Measurements from ENCODE around the gene NDUFA13.

DNA sequence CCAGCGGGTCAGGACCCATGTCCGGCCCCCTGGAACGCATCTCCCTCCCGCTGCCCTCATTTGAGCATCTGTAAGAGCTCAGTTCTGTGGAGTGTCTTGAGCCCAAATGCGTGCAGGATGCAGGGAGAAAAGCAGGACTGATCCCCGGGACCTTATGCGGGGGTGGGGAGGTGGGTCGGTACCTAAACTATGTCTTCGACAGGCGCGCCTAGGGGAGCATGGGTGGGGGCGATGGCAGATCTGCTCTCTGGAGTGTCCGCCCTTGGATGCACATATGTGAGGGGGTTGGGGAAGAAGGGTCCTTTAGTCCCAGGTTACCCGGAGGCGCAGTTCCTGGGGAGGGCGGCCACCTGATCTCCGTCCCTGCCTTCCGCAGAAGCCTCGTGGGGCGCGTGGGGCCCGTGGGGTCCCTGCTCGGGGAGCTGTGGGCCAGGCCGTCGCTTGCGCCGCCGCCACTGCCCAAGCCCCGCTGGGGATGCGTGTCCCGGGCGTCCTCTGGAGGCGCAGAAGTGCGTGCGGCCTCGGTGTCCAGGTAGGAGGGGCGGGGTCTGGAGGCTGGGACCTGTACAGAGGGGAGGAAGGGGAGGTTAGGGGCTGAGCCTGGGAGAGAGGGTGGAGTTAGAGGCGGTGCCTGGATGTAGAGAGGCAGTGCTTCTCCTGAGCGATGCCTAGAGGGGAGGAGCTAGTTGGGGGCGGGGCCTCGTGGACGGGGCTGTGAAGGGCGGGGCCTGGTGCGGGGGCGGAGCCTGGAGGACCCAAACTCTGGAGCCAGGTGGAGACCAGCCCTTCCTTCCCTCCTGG lies 24.9 kb downstream of the NDUFA13 start:
- TF ChIP-seq, protein P1, sequence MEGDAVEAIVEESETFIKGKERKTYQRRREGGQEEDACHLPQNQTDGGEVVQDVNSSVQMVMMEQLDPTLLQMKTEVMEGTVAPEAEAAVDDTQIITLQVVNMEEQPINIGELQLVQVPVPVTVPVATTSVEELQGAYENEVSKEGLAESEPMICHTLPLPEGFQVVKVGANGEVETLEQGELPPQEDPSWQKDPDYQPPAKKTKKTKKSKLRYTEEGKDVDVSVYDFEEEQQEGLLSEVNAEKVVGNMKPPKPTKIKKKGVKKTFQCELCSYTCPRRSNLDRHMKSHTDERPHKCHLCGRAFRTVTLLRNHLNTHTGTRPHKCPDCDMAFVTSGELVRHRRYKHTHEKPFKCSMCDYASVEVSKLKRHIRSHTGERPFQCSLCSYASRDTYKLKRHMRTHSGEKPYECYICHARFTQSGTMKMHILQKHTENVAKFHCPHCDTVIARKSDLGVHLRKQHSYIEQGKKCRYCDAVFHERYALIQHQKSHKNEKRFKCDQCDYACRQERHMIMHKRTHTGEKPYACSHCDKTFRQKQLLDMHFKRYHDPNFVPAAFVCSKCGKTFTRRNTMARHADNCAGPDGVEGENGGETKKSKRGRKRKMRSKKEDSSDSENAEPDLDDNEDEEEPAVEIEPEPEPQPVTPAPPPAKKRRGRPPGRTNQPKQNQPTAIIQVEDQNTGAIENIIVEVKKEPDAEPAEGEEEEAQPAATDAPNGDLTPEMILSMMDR (IDR thresholded peaks at IDR 0.05; ENCODE audit: low read length): no peak
- TF ChIP-seq EZH2 (optimal IDR thresholded peaks at IDR 0.05; ENCODE audit: low read depth, low read length): no peak
